ENCODE data around the gene IGSF22. TPM values are rescaled to one million over a fixed set of nuclear protein-coding genes. Genes with fewer than 3 reads are reported as not detected.

The IGSF22 gene
- total RNA-seq, 1 donor from 2014 or later = 1.1 TPM

DNA sequence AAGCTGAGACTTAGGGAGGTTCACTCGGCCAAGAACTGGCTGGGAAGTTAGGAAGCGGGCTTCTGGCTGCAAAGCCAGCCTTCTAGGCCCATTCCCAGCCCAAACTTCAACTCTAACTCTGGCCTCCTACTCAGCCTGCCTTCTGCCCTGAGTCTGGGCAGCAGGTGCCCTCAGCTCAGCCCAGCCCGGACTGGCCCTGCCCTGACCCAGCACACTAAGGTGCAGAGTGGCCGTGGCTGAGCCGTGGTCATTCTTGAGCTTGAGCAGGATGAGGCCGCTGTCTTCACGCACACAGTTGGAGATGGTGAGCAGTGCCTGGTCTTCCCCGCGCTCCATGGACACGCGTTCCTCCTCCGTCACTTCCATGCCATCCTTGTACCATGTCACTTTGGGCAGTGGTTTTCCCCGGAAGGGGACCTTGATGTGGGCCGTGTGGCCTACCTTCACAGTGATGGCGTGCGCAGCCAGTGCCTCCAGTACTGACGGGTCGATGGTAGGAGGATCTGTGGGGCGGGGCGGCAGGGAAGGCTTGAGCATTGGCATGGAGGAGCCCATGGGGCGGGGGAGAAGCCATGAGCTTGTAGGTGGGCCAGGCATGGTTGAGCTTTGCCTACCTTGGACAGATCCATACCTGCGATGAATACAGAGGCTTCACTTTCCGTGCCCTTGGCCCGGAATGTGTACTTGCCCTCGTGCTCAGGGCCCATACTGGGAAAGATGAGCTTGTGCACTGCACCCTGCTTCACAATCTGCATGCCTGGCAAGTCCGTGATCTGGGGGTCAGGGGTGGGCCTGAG lies 12.1 kb downstream of the IGSF22 start:
- H3K9me3 Mint-ChIP-seq (ENCODE audit: unreplicated experiment) = peaks cover 1% of the 10 kb centered on the region
- TF ChIP-seq, protein P1, sequence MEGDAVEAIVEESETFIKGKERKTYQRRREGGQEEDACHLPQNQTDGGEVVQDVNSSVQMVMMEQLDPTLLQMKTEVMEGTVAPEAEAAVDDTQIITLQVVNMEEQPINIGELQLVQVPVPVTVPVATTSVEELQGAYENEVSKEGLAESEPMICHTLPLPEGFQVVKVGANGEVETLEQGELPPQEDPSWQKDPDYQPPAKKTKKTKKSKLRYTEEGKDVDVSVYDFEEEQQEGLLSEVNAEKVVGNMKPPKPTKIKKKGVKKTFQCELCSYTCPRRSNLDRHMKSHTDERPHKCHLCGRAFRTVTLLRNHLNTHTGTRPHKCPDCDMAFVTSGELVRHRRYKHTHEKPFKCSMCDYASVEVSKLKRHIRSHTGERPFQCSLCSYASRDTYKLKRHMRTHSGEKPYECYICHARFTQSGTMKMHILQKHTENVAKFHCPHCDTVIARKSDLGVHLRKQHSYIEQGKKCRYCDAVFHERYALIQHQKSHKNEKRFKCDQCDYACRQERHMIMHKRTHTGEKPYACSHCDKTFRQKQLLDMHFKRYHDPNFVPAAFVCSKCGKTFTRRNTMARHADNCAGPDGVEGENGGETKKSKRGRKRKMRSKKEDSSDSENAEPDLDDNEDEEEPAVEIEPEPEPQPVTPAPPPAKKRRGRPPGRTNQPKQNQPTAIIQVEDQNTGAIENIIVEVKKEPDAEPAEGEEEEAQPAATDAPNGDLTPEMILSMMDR (IDR thresholded peaks at IDR 0.05; ENCODE audit: partially characterized antibody, unreplicated experiment) = no peak
- H3K27me3 Mint-ChIP-seq (ENCODE audit: unreplicated experiment) = peaks cover 11% of the 10 kb centered on the region
- H3K27ac Mint-ChIP-seq (ENCODE audit: unreplicated experiment) = no peak overlapping the region
- DNase-seq = no peak
- no peak overlapping the region for H3K4me3 Mint-ChIP-seq (ENCODE audit: unreplicated experiment)
- no peaks in the 10 kb centered on the region for H3K4me1 Mint-ChIP-seq (ENCODE audit: low read depth, unreplicated experiment)
- H3K36me3 Mint-ChIP-seq (ENCODE audit: unreplicated experiment) = no peaks in the 10 kb centered on the region

DNA sequence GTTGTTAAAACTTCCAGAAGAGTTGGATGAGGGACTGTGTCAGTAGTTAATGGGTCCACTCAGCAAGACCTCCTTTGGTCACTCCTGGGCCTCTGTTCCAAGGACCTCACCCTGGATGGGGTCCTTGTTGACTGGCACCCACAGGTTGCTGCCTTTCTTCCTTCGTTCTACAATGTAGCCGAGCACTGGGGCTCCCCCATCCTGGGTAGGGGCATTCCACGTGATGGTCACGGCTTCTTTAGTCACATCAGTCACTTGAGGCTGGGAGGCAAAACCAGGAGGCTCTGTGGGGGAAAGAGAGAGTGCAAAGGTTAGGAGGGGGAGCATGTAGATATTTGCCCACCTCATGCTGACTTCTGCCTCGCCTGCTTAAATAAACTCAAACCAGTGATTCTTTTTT lies 15.4 kb downstream of the IGSF22 start:
- H3K27me3 Mint-ChIP-seq (ENCODE audit: unreplicated experiment) = peaks cover 11% of the 10 kb centered on the region
- TF ChIP-seq, protein P1 (IDR thresholded peaks at IDR 0.05; ENCODE audit: partially characterized antibody, unreplicated experiment) = no peak
- no peak overlapping the region for H3K27ac Mint-ChIP-seq (ENCODE audit: unreplicated experiment)
- no peaks in the 10 kb centered on the region for H3K36me3 Mint-ChIP-seq (ENCODE audit: unreplicated experiment)
- no peak overlapping the region for H3K4me3 Mint-ChIP-seq (ENCODE audit: unreplicated experiment)
- H3K4me1 Mint-ChIP-seq (ENCODE audit: low read depth, unreplicated experiment) = peaks cover 3% of the 10 kb centered on the region
- no peak for DNase-seq
- peaks cover 1% of the 10 kb centered on the region for H3K9me3 Mint-ChIP-seq (ENCODE audit: unreplicated experiment)

DNA sequence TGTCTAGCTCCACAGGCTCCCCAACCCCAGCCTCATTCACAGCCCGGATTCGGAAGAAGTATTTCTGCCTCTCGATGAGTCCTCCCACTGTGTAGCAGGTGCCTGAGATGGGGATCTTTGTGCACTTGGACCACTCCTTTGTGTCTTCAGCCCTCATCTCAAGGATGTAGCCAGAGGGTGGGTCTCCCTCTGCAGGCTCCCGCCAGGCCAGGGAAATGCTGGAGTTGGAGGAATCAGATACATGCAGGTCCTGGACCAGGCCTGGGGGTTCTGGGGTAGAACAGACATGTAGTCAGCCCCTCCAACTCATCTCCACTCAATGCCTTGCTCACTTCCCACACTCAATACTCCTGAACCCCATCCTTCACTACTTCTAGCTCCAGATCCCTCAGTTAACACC lies 16.6 kb downstream of the IGSF22 start:
- H3K27ac Mint-ChIP-seq (ENCODE audit: unreplicated experiment) = no peak overlapping the region

DNA sequence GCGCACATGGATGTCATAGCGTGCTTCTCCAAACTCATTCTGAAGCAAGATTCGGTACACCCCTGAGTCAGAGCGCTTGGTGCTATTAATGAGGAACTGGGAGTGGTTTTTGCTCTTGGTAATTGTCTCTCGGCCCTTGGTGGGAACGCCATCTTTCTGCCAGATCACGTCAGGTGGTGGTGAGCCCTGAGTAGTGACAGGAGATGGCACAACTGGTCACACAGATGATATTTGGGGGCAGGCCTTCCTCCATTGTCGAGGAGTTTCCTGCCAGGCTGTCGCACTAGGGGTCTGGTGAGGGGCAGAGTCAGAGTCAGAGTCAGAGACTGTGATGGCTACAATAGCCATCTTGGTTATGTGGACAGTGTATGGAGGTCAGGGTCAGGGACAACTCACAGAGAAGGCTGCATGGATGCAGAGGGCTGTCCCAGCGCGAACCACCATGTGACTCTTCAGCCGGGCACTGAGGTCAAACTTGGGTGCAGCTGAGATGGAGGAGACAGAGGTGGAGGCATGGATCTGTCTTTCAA lies 18.1 kb downstream of the IGSF22 start:
- Mint-ChIP-seq H3K4me3 (ENCODE audit: unreplicated experiment) (peak overlapping the region; percentile 40), H3K27ac (ENCODE audit: unreplicated experiment) (no peak overlapping the region), H3K4me1 (ENCODE audit: low read depth, unreplicated experiment) (peaks cover 3% of the 10 kb centered on the region), H3K36me3 (ENCODE audit: unreplicated experiment) (no peaks in the 10 kb centered on the region), H3K27me3 (ENCODE audit: unreplicated experiment) (peaks cover 8% of the 10 kb centered on the region), H3K9me3 (ENCODE audit: unreplicated experiment) (no peaks in the 10 kb centered on the region)
- DNase-seq = no peak
- TF ChIP-seq, protein P1 (IDR thresholded peaks at IDR 0.05; ENCODE audit: partially characterized antibody, unreplicated experiment) = no peak

More for the DNA sequence above, 16.6 kb downstream of the IGSF22 start:
- H3K36me3 Mint-ChIP-seq (ENCODE audit: unreplicated experiment) = no peaks in the 10 kb centered on the region
- no peak for DNase-seq
- H3K9me3 Mint-ChIP-seq (ENCODE audit: unreplicated experiment) = no peaks in the 10 kb centered on the region
- TF ChIP-seq, protein P1 (IDR thresholded peaks at IDR 0.05; ENCODE audit: partially characterized antibody, unreplicated experiment) = no peak
- H3K4me3 Mint-ChIP-seq (ENCODE audit: unreplicated experiment) = no peak overlapping the region
- H3K4me1 Mint-ChIP-seq (ENCODE audit: low read depth, unreplicated experiment) = peaks cover 3% of the 10 kb centered on the region
- peaks cover 6% of the 10 kb centered on the region for H3K27me3 Mint-ChIP-seq (ENCODE audit: unreplicated experiment)

Measured in glutamatergic neuron (in vitro differentiated cells).